GM12891 (cell line): ENCODE measurements around the gene DOK4.

ENCODE experiments used
- DNase-seq: peaks from one replicate; pipeline ENCODE4 v3.0.0; 2011; ENCODE audit warnings: low spot score; ENCODE audit not compliant: insufficient read length
- FAIRE-seq: peaks from 2 replicates; lab custom pipeline; 2011; peaks lifted over from hg19 to GRCh38; lab: Jason Lieb, UNC
- PAX5 ChIP-seq: IDR thresholded peaks from 2 replicates; pipeline ENCODE4 v1.6.1; 2011; ENCODE audit warnings: low read length, moderate library complexity, mild to moderate bottlenecking; ENCODE audit not compliant: insufficient read depth, severe bottlenecking
- POLR2A ChIP-seq: IDR thresholded peaks from 2 replicates; pipeline ENCODE4 v1.6.1; 2011; ENCODE audit warnings: low read depth, low read length, control low read depth
- POLR2AphosphoS5 ChIP-seq: IDR thresholded peaks from 2 replicates; pipeline ENCODE4 v1.6.1; 2011; ENCODE audit warnings: low read depth, low read length, control low read depth
- POU2F2 ChIP-seq: IDR thresholded peaks from 2 replicates; pipeline ENCODE4 v1.6.1; 2011; ENCODE audit warnings: low read depth, mild to moderate bottlenecking, control low read depth, low read length, moderate library complexity
- SPI1 ChIP-seq: IDR thresholded peaks from 2 replicates; pipeline ENCODE4 v1.6.1; 2011; ENCODE audit warnings: low read depth, low read length, control low read depth
- TAF1 ChIP-seq: IDR thresholded peaks from 2 replicates; pipeline ENCODE4 v1.6.1; 2011; ENCODE audit warnings: low read depth, low read length, control low read depth

DOK4 gene

DNA sequence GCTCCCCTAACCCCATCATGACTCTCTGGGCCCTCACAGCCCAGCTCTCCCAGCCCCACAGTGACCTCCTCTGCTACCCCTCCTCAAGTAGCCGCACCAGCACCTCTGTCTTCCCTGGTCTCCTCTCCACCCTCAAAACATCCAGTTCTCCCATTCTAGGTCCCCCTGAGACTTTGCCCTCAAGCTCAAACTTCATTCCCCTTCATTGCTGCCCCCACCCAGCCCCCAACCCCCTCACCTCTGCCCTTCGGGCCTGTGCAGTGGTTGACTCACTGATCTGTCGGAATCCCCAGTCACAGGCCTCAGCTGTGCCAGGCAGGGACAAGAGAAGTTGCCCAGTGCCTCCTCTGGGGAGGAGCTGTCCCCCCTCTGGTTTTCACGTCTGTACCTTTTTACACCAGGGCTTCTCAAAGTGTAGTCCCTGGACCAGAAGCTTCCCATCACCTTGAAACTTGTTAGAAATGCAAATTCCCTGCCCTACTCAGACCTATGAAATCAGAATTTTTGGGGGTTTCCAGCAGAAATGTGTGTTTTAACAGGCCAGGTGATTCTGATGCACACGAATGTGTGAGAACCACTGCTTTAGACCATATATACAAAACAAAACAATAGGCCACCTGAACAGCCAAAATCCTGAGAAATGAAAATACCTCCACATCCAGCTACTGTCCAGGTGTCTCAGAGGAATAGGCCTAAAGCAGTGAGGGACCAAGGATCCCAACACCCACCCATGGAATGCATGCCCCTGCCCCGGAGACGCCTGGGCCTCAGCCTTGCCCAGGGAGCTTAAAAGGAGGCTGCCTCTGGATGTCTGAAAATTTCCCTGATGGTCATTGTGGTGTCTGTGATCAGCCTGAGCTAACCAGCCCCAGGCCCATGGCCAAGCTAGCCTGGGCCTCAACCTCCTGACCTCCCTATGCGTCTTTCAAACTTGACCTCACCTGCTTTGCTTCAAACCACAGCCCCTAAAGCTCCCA, 853 bp upstream of the DOK4 start:
- FAIRE-seq (peak; percentile 58), DNase-seq (no peak)
- TF ChIP-seq SPI1 (no peak), PAX5 (no peak), POLR2A (no peak), POU2F2 (no peak), TAF1 (no peak), POLR2AphosphoS5 (no peak)

DNA sequence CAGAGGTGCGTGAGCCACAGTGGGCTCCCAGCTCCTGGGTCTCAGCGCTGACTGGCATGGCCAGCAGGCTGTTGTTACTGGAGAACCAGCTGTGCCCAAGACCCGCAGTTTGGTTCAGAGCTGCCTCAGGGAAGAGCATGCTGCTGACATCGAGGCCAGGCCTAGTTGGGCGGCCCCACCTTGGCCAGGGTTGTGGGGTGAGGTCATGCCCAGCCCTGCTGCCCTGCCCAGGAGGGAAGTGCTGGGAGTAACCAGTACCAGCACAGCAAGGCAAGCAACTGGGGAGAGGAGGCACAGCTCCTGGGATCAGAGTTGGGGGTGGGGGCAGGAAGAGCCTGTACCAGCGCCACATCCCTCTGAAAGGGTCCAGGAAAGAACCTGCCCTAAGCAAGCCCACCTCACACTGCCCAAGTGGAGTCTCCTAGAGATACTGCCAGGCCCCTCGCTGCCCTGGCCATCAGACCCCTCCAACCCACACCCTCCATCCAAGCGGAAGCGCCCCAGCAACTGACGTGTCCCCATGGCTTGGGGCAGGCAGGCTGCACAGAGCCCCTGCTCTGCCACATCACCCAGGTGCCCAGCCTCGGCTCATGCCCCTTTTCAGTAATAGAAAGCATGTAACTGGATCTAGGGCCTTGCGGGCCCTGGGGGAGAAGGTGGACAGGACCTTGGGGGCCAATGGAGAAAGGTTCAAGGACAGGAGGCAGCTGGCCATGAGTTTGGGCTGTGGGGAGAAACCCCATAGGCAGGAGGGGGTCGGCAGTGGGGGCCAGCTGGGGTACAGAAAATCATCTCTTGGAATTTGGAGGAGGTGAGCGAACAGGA, 990 bp downstream of the DOK4 start:
- FAIRE-seq (no peak), DNase-seq (no peak)
- TF ChIP-seq SPI1 (no peak), POLR2A (no peak), TAF1 (no peak), PAX5 (no peak), POLR2AphosphoS5 (no peak), POU2F2 (no peak)

DNA sequence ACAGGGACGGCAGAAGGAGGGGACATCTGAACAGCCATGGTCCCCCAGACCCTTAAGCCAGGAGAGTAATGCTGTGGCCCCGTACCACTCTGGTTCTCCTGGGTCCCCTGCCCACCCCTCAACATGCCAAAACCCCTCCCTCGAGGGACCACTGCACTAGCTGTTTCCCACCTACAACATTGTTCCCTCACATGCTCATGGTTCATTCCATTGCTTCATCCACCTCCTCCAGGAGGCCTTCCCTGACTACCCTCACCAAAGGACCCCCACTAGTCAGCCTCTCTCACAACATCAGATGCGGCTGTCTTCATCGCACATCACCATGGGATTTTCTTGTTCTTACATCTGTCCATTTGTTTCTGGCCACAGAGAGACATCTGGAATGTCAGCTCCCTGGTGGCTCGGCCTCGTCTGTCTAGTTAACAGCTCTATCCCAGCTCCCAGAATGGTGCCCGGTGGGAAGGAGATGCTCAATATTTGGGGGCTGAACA, 1.7 kb downstream of the DOK4 start:
- DNase-seq = no peak
- no peak for FAIRE-seq
- no peak for TF ChIP-seq POLR2AphosphoS5
- no peak for TF ChIP-seq PAX5
- no peak for TF ChIP-seq POLR2A
- TF ChIP-seq TAF1 = no peak
- no peak for TF ChIP-seq SPI1
- no peak for TF ChIP-seq POU2F2

DNA sequence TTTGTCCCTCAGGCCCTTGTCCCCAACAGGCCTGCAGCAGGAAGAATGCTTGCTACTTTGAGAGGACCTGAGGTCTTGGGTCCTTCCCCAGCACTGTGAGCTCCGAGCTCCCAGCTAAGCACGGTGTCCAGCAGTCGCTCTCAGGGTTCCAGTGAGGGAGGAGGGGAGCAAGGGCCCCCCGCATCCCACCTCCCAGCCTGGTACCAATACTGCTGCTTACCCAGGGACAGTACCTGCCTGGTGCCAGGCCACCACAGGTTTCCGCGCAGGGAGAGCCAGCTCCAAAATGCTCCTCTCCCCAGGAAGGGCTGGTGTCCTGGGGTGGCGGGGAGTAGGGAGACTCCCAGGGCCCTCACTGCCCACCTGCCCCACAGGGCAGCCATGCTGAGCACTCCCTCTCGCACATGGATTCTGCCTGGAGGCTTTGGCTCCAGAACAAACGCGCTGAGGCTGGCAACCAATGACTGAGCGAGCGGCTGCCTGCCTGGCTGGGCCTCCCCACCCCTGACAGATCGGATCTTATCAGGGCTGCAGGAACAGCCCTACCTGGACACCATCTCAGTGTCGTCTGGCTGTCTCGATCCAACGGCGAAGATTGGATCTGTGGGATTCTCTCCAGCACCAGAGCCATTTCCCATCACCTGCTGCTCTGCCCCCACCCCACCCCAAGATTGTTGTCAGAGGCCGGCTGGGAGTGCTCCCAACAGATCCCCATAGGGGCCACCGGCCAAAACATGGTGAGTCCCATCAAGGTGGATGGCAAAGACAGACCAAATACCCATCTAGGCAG, 2.4 kb downstream of the DOK4 start:
- no peak for FAIRE-seq
- TF ChIP-seq POLR2A (no peak), SPI1 (no peak), POU2F2 (no peak), POLR2AphosphoS5 (no peak)
- no peak for DNase-seq

DNA sequence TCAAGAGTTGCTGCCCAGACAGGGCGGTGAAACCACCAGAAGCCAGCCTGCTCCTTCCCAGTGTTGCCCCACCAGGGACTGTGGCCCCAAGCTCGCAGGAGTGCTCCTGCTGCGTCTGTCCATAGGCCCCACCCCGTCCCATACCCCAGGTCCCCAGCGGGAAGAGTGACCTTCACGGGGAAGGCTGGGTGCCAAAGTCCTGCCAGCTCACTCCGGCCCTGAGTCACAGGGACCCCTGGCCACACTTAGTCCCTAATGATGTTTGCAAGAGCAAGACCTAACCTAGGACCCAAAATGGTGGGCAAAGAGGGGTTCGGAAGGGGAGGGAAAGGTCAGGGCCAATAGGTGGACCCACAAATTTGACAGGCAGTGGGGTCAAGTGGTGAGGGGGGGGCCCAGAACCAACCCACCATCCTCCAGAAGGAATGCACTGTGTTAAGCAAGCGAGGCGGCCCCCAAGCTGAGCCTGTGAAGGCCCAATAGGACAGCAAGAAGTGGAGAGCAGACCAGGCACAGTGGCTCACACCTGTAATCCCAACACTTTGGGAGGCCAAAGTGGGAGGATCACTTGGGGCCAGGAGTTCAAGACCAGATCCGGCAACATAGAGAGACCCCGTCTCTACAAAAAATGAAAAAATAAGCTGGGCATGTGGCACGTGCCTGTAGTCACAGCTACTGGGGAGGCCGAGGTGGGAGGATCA, 3.3 kb downstream of the DOK4 start:
- no peak for DNase-seq
- TF ChIP-seq TAF1 (no peak), POLR2AphosphoS5 (no peak), POU2F2 (no peak), PAX5 (no peak), SPI1 (no peak), POLR2A (no peak)
- no peak for FAIRE-seq

DNA sequence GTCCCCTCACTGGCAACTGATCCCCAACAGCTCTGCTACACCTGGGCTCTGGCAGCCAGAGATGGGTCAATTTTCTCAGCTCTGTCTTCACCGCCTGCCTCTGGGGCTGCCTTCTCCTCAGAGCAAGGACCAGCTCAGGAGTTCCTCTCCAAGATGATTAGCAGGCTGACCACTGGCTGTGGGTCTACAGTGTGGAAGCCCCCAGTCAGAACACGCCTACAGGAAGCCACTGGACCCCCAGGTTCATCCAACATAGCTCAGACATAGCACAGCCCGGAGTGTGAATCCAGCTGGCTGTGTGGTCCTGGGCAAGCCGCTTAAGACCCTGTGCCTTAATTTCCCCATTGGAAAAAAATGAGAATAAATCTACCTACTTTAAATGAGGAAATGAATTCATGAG, 4.9 kb downstream of the DOK4 start:
- FAIRE-seq = no peak
- DNase-seq = no peak
- no peak for TF ChIP-seq POLR2AphosphoS5
- no peak for TF ChIP-seq TAF1
- TF ChIP-seq SPI1 = no peak
- TF ChIP-seq POLR2A = no peak
- TF ChIP-seq POU2F2 = no peak
- TF ChIP-seq PAX5 = no peak

DNA sequence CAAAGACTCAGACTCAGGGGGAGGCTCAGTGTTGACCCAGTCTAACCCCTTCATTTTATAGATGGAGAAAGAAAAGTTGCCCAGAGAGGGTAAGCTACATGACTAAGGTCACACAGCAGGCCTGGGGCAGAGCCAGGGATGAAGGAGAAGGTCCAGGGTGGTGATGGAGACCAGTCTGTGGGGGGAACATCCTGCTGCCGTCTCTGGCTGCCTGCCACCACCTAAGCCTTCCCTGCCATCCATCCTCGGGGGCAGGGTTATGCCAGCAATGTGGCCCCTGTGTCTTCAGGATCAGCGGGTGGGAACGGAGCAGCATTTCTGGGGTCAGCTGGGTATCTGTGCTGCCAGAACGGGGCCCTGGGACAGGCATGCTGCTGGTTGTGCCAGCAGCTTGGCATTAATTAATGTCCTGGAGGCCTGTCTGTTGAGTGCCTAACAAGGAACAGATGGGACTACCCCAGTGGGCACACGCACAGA, 5.5 kb downstream of the DOK4 start:
- DNase-seq (no peak), FAIRE-seq (no peak)
- no peak for TF ChIP-seq SPI1
- TF ChIP-seq POU2F2 = no peak
- no peak for TF ChIP-seq POLR2AphosphoS5
- no peak for TF ChIP-seq PAX5
- no peak for TF ChIP-seq TAF1
- TF ChIP-seq POLR2A = no peak

DNA sequence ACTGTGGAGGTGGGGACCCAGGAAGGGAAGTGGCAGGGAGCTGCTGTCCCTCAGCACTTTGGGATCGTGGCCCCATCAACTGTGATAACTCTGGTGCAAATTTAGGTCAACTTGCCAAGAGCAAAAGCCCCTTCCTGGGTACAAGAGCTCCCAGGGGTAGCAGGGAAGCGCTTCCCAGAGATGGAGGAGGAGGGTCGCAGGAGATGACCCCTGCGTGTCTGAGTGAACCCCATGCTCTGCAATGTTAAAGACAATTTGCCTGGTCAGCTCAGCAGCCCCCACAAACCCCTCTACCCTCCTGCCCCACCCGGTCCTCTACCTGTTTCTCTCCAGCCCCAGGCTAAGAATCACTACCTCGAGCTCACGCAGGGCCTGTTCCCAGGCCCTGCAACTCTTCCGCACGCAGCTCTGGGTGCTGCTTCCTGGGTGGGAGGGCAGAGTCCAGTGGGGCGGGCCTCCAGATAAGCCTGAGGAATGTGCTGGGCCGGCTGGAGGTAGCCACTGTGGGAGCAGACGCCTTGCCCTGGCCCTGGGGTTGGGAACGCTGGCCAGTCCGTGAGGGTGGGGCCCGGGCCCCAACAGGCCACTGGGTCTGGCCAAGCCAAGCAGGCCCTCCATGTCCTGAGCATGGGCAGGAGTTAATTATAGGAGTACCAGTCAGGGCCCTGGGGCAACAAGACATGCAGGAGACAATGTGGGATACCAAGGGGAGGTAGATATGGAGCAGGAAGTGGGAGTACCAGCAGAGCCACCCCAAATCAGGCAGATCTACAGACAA, 6.1 kb downstream of the DOK4 start:
- DNase-seq (no peak), FAIRE-seq (no peak)
- no peak for TF ChIP-seq POLR2A
- no peak for TF ChIP-seq POU2F2
- no peak for TF ChIP-seq POLR2AphosphoS5
- TF ChIP-seq TAF1 = no peak
- no peak for TF ChIP-seq SPI1
- TF ChIP-seq PAX5 = no peak
